DLD1 (cell line): ENCODE data around the gene DUS3L.
"Not testable (repeated sequence)": the region's sequence is repeated elsewhere in the genome, so short reads cannot be mapped to it uniquely, and the experiment has no call there.

Source experiments
- in situ Hi-C: cut with HindIII; loops from 2 replicates; pipeline ENCODE4 v1.10.0; 2017; ENCODE audit warnings: low sequenced_read_pairs

The DUS3L gene

GRCh38 chr19:5800361-5801270 is 9.7 kb upstream of the DUS3L start:
- in situ Hi-C loops: no loop called here

GRCh38 chr19:5799247-5800241 is 8.6 kb upstream of the DUS3L start:
- in situ Hi-C loops: no loop called here

- in situ Hi-C loops: no loop called here
These were observed 7.3 kb upstream of the DUS3L start for GRCh38 chr19:5798244-5798643.

- in situ Hi-C loops: no loop called here
These were observed 4.5 kb upstream of the DUS3L start for GRCh38 chr19:5795382-5795919.

- in situ Hi-C loops: no loop called here
These were observed 2.2 kb upstream of the DUS3L start for GRCh38 chr19:5793188-5793587.

- in situ Hi-C loops: no loop called here
These were observed 1.3 kb upstream of the DUS3L start for GRCh38 chr19:5792224-5792623.

GRCh38 chr19:5789886-5790558 is 941 bp downstream of the DUS3L start:
- in situ Hi-C loops: no loop called here

- in situ Hi-C loops: no loop called here
These were observed 1.6 kb downstream of the DUS3L start for GRCh38 chr19:5789351-5789761.

- in situ Hi-C loops: no loop called here
These were observed 2.5 kb downstream of the DUS3L start for GRCh38 chr19:5788422-5788821.

GRCh38 chr19:5787409-5788182 is 3.4 kb downstream of the DUS3L start:
- in situ Hi-C loops: no loop called here

- in situ Hi-C loops: no loop called here
These were observed 4.2 kb downstream of the DUS3L start for GRCh38 chr19:5786593-5787408.

GRCh38 chr19:5785423-5785822 is 5.5 kb downstream of the DUS3L start:
- in situ Hi-C loops: no loop called here

- in situ Hi-C loops: no loop called here
These were observed 6.3 kb downstream of the DUS3L start, which contains the start of gene PRR22 for GRCh38 chr19:5784581-5785147. Gene PRR22, minus strand, starts transcription at chr19:5784746. Its CDS starts 86 bp downstream, at chr19:5784660.

- in situ Hi-C loops: no loop called here
These were observed 7.7 kb downstream of the DUS3L start for GRCh38 chr19:5782945-5783919.

- in situ Hi-C loops: no loop called here
These were observed 8.6 kb downstream of the DUS3L start for GRCh38 chr19:5782322-5782721.

GRCh38 chr19:5780916-5781315 is 10.0 kb downstream of the DUS3L start:
- in situ Hi-C loops: not testable (repeated sequence)

GRCh38 chr19:5778402-5778801 is 12.6 kb downstream of the DUS3L start:
- in situ Hi-C loops: no loop called here
